Neutrophil (primary cell): ENCODE measurements around the gene SLC36A2.

Experiments
- H3K27ac ChIP-seq: fragments of 200-600 bp; sonication (generic); 2 replicates; pipeline ENCODE4 v1.5.1; 2016; ENCODE audit warnings: mild to moderate bottlenecking, moderate library complexity
- H3K27me3 ChIP-seq: fragments of 200-600 bp; sonication (generic); 2 replicates; pipeline ENCODE4 v1.6.0; 2016; ENCODE audit warnings: mild to moderate bottlenecking
- H3K36me3 ChIP-seq: fragments of 200-600 bp; sonication (generic); 2 replicates; pipeline ENCODE4 v1.5.1; 2017
- H3K4me1 ChIP-seq, 2 experiments: fragments of 200-600 bp in 1 of 2; sonication (generic) in 1 of 2; 1 replicate in 1 of 2; 2 replicates in 1 of 2; pipeline versions ENCODE4 v1.5.1 to v1.6.1; 2013 to 2016; ENCODE audit warnings: low read depth in 1 of 2, low read length in 1 of 2, mild to moderate bottlenecking in 1 of 2, moderate library complexity in 1 of 2; ENCODE audit not compliant: control insufficient read depth in 1 of 2, insufficient read depth in 1 of 2
- H3K4me3 ChIP-seq, 2 experiments: fragments of 200-600 bp in 1 of 2; sonication (generic) in 1 of 2; 1 replicate in 1 of 2; 2 replicates in 1 of 2; pipeline ENCODE4 v1.5.1; 2013 to 2016; ENCODE audit warnings: low read depth in 1 of 2, low read length in 1 of 2, mild to moderate bottlenecking in 1 of 2, moderate library complexity in 1 of 2
- H3K9me3 ChIP-seq: fragments of 200-600 bp; sonication (generic); 2 replicates; pipeline ENCODE4 v1.5.1; 2016
- CTCF ChIP-seq: fragments of 200-600 bp; sonication (generic); IDR thresholded peaks from 2 replicates; pipeline ENCODE4 v1.5.1; 2016; ENCODE audit warnings: antibody characterized with exemption

The SLC36A2 gene

GRCh38 chr5:151345187-151345807 lies 2.1 kb downstream of the SLC36A2 start:
- peaks cover 97% of the 10 kb centered on the region for H3K27me3 ChIP-seq
- H3K27ac ChIP-seq, result no peak overlapping the region
- no peak overlapping the region for H3K4me3 ChIP-seq
- TF ChIP-seq CTCF, result no peak
- no peaks in the 10 kb centered on the region for H3K4me1 ChIP-seq
- no peaks in the 10 kb centered on the region for H3K9me3 ChIP-seq
- no peaks in the 10 kb centered on the region for H3K36me3 ChIP-seq

- no peak overlapping the region for H3K27ac ChIP-seq
- TF ChIP-seq CTCF, result no peak
- no peak overlapping the region for H3K4me3 ChIP-seq
- H3K36me3 ChIP-seq, result no peaks in the 10 kb centered on the region
- no peaks in the 10 kb centered on the region for H3K9me3 ChIP-seq
- H3K27me3 ChIP-seq, result peaks cover 93% of the 10 kb centered on the region
- H3K4me1 ChIP-seq, result no peaks in the 10 kb centered on the region
Observed at GRCh38 chr5:151344088-151344487, 3.3 kb downstream of the SLC36A2 start.

- Histone ChIP-seq H3K4me3 (no peak overlapping the region), H3K9me3 (no peaks in the 10 kb centered on the region), H3K36me3 (no peaks in the 10 kb centered on the region), H3K27ac (no peak overlapping the region), H3K27me3 (peaks cover 69% of the 10 kb centered on the region), H3K4me1 (no peaks in the 10 kb centered on the region)
- no peak for TF ChIP-seq CTCF
Observed at GRCh38 chr5:151340004-151340403, 7.4 kb downstream of the SLC36A2 start.

GRCh38 chr5:151338734-151339133 lies 8.6 kb downstream of the SLC36A2 start:
- Histone ChIP-seq H3K27me3 (peaks cover 56% of the 10 kb centered on the region), H3K9me3 (no peaks in the 10 kb centered on the region), H3K27ac (no peak overlapping the region), H3K36me3 (no peaks in the 10 kb centered on the region), H3K4me1 (no peaks in the 10 kb centered on the region), H3K4me3 (no peak overlapping the region)
- TF ChIP-seq CTCF, result no peak

- Histone ChIP-seq H3K9me3 (no peaks in the 10 kb centered on the region), H3K4me1 (no peaks in the 10 kb centered on the region), H3K4me3 (no peak overlapping the region), H3K36me3 (no peaks in the 10 kb centered on the region), H3K27ac (no peak overlapping the region), H3K27me3 (peaks cover 6% of the 10 kb centered on the region)
- no peak for TF ChIP-seq CTCF
Observed at GRCh38 chr5:151332857-151333256, 14.5 kb downstream of the SLC36A2 start.

GRCh38 chr5:151328734-151329133 lies 18.6 kb downstream of the SLC36A2 start:
- Histone ChIP-seq H3K4me3 (no peak overlapping the region), H3K9me3 (no peaks in the 10 kb centered on the region), H3K4me1 (no peaks in the 10 kb centered on the region), H3K27ac (no peak overlapping the region), H3K36me3 (no peaks in the 10 kb centered on the region), H3K27me3 (no peaks in the 10 kb centered on the region)
- TF ChIP-seq CTCF, result no peak
